ENCODE data around the gene SSTR4.

- TF ChIP-seq POLR2AphosphoS5 (IDR thresholded peaks at IDR 0.05; ENCODE audit: control insufficient read depth, insufficient read depth, low read depth, low read length) (no peak), ZNF143 (CRISPR knock-in tag; IDR thresholded peaks at IDR 0.05) (no peak), CREB5 (CRISPR knock-in tag; IDR thresholded peaks at IDR 0.05) (no peak), TEAD4 (IDR thresholded peaks at IDR 0.05; ENCODE audit: low read length) (no peak), TEAD4 (CRISPR knock-in tag; IDR thresholded peaks at IDR 0.05; ENCODE audit: borderline replicate concordance) (no peak), SETDB1 (IDR thresholded peaks at IDR 0.05; ENCODE audit: low read length) (no peak), SMC3 (conservative IDR thresholded peaks at IDR 0.05; ENCODE audit: insufficient read depth, low read depth, low read length) (no peak), TBP (optimal IDR thresholded peaks at IDR 0.05; ENCODE audit: low read depth, low read length) (no peak), CREM (IDR thresholded peaks at IDR 0.05; ENCODE audit: low read depth) (no peak), ZBTB17 (CRISPR knock-in tag; IDR thresholded peaks at IDR 0.05) (no peak), TAF15 (IDR thresholded peaks at IDR 0.05; ENCODE audit: low read depth, low read length) (no peak), CTCF (IDR thresholded peaks at IDR 0.05 in 2 of 3, conservative IDR thresholded peaks at IDR 0.05 in 1 of 3; ENCODE audit: insufficient read depth in 2 of 3, low read depth in 1 of 3, low read length in 3 of 3) (no peak), FOXP4 (CRISPR knock-in tag; IDR thresholded peaks at IDR 0.05; ENCODE audit: borderline replicate concordance) (no peak)
Measured at GRCh38 chr20:23007886-23008655, 27.0 kb upstream of the SSTR4 start.
